H1 (cell line): ENCODE data around the gene CDKL1. TPM values are rescaled to one million over a fixed set of nuclear protein-coding genes. Genes with fewer than 3 reads are reported as not detected.

Source experiments
- CTCF ChIA-PET: fragments of 300-600 bp; sonication (Branson Sonifier 250); formaldehyde crosslinking; loops from one replicate; lab custom pipeline; 2021; ENCODE audit not compliant: partially characterized antibody; lab: Charles Lee
- POLR2A ChIA-PET: fragments of 300-600 bp; sonication (Branson Sonifier 250); formaldehyde crosslinking; loops from one replicate; lab custom pipeline; 2021; ENCODE audit warnings: inconsistent platforms; ENCODE audit not compliant: partially characterized antibody; lab: Charles Lee
- DNase-seq, 2 experiments: peaks; one replicate each; pipeline versions ENCODE4 v3.0.0 to v3.0.0-alpha.2; 2010 to 2022; ENCODE audit warnings: low spot score in 2 of 2, low read depth in 1 of 2, mixed read lengths in 1 of 2
- FAIRE-seq: peaks from 2 replicates; lab custom pipeline; 2011; peaks lifted over from hg19 to GRCh38; lab: Jason Lieb, UNC
- H2AFZ ChIP-seq: 2 replicates; pipeline ENCODE4 v1.8.1; 2012; ENCODE audit warnings: low read length, inconsistent platforms
- H2AK5ac ChIP-seq: 2 replicates; pipeline ENCODE4 v1.6.1; 2013; ENCODE audit warnings: low read depth, low read length
- H2BK120ac ChIP-seq: replicated peaks from 2 replicates; pipeline ENCODE3; 2013; ENCODE audit warnings: low read depth, low read length, inconsistent platforms
- H2BK12ac ChIP-seq: 2 replicates; pipeline ENCODE4 v1.6.1; 2013; ENCODE audit warnings: low read depth, low read length
- H2BK15ac ChIP-seq: 2 replicates; pipeline ENCODE4 v1.6.1; 2013; ENCODE audit warnings: low read length
- H2BK20ac ChIP-seq: 2 replicates; pipeline ENCODE4 v1.6.1; 2013; ENCODE audit warnings: low read length
- H2BK5ac ChIP-seq: 2 replicates; pipeline ENCODE4 v1.6.1; 2013; ENCODE audit warnings: low read depth, low read length
- H3K14ac ChIP-seq: 2 replicates; pipeline ENCODE4 v1.6.1; 2013; ENCODE audit warnings: inconsistent platforms; ENCODE audit not compliant: insufficient read length
- H3K18ac ChIP-seq: 2 replicates; pipeline ENCODE4 v1.6.1; 2013; ENCODE audit warnings: low read length; ENCODE audit errors: extremely low read depth
- H3K23ac ChIP-seq: 2 replicates; pipeline ENCODE4 v1.6.1; 2013; ENCODE audit warnings: inconsistent platforms; ENCODE audit not compliant: insufficient read length
- H3K23me2 ChIP-seq: 2 replicates; pipeline ENCODE4 v1.6.1; 2013; ENCODE audit warnings: low read depth, low read length
- H3K27ac ChIP-seq: 2 replicates; pipeline ENCODE4 v1.6.1; 2011; ENCODE audit warnings: low read depth, low read length, inconsistent platforms
- H3K27me3 ChIP-seq, 4 experiments: replicated peaks in 1 of 4; 1 replicate in 1 of 4; 2 replicates in 3 of 4; pipeline versions ENCODE4 v1.6.1 to v1.8.1; 2011 to 2013; ENCODE audit warnings: low read length in 3 of 4, mild to moderate bottlenecking in 3 of 4, inconsistent platforms in 2 of 4, mixed read lengths in 2 of 4, moderate library complexity in 1 of 4; ENCODE audit not compliant: control insufficient read depth in 3 of 4, insufficient read depth in 3 of 4; ENCODE audit errors: extremely low read depth in 1 of 4
- H3K36me3 ChIP-seq, 4 experiments: 2 replicates each; pipeline versions ENCODE4 v1.6.1 to v1.8.1; 2011 to 2013; ENCODE audit warnings: mild to moderate bottlenecking in 4 of 4, low read length in 3 of 4, moderate library complexity in 2 of 4, control low read depth in 1 of 4, inconsistent platforms in 1 of 4; ENCODE audit not compliant: insufficient read depth in 4 of 4, control insufficient read depth in 2 of 4
- H3K4ac ChIP-seq: replicated peaks from 2 replicates; pipeline ENCODE3; 2013; ENCODE audit warnings: low read length, low read depth, mixed read lengths, inconsistent platforms; ENCODE audit not compliant: insufficient read length
- H3K4me1 ChIP-seq, 4 experiments: replicated peaks in 1 of 4; 1 replicate in 1 of 4; 2 replicates in 3 of 4; pipeline versions ENCODE4 v1.6.1 to v1.8.1; 2011 to 2013; ENCODE audit warnings: low read length in 3 of 4, inconsistent platforms in 2 of 4, mixed read lengths in 1 of 4; ENCODE audit not compliant: insufficient read depth in 4 of 4, control insufficient read depth in 3 of 4
- H3K4me2 ChIP-seq, 2 experiments: 2 replicates each; pipeline versions ENCODE4 v1.6.1 to v1.8.1; 2011 to 2013; ENCODE audit warnings: low read depth in 2 of 2, low read length in 2 of 2, control low read depth in 1 of 2, inconsistent platforms in 1 of 2, mild to moderate bottlenecking in 1 of 2; ENCODE audit not compliant: insufficient read depth in 1 of 2
- H3K4me3 ChIP-seq, 4 experiments: fragments of 200-600, 300-600 bp in 1 of 4; sonication (generic), shearing (Covaris generic), sonication (Bioruptor Twin) in 1 of 4; 2 replicates each; pipeline versions ENCODE4 v1.5.1 to v1.8.1; 2011 to 2016; ENCODE audit warnings: low read length in 4 of 4, low read depth in 3 of 4, control low read depth in 2 of 4, inconsistent platforms in 2 of 4, mild to moderate bottlenecking in 2 of 4, mixed read lengths in 1 of 4, moderate library complexity in 1 of 4; ENCODE audit not compliant: insufficient read depth in 2 of 4; ENCODE audit errors: extremely low read depth in 1 of 4
- H3K56ac ChIP-seq: replicated peaks from 2 replicates; pipeline ENCODE3; 2013; ENCODE audit warnings: low read depth, mild to moderate bottlenecking, mixed read lengths, low read length, inconsistent platforms; ENCODE audit not compliant: insufficient read length
- H3K79me1 ChIP-seq: 2 replicates; pipeline ENCODE4 v1.6.1; 2013; ENCODE audit warnings: low read depth, low read length, control low read depth
- H3K79me2 ChIP-seq, 2 experiments: 2 replicates each; pipeline versions ENCODE4 v1.6.1 to v1.8.1; 2012 to 2013; ENCODE audit warnings: low read length in 2 of 2, mild to moderate bottlenecking in 2 of 2, inconsistent platforms in 1 of 2; ENCODE audit not compliant: insufficient read depth in 2 of 2, control insufficient read depth in 1 of 2
- H3K9ac ChIP-seq, 4 experiments: replicated peaks in 1 of 4; 1 replicate in 1 of 4; 2 replicates in 3 of 4; pipeline versions ENCODE4 v1.6.1 to v1.8.1; 2011 to 2013; ENCODE audit warnings: low read depth in 3 of 4, low read length in 3 of 4, control low read depth in 2 of 4, mild to moderate bottlenecking in 2 of 4, moderate library complexity in 2 of 4, inconsistent platforms in 1 of 4; ENCODE audit errors: extremely low read depth in 1 of 4
- H3K9me3 ChIP-seq, 2 experiments: 2 replicates each; pipeline versions ENCODE4 v1.6.1 to v1.8.1; 2012 to 2013; ENCODE audit warnings: mild to moderate bottlenecking in 2 of 2, moderate library complexity in 2 of 2, control low read depth in 1 of 2, inconsistent platforms in 1 of 2, low read depth in 1 of 2, low read length in 1 of 2, mixed read lengths in 1 of 2; ENCODE audit not compliant: insufficient read depth in 2 of 2
- H4K20me1 ChIP-seq, 2 experiments: replicated peaks in 1 of 2; 2 replicates each; pipeline versions ENCODE3 to v1.8.1; 2011 to 2013; ENCODE audit warnings: inconsistent platforms in 2 of 2, low read length in 2 of 2, mild to moderate bottlenecking in 1 of 2; ENCODE audit not compliant: insufficient read depth in 2 of 2, control insufficient read depth in 1 of 2
- H4K5ac ChIP-seq: 2 replicates; pipeline ENCODE4 v1.6.1; 2013; ENCODE audit warnings: low read length, low read depth, mixed read lengths, inconsistent platforms; ENCODE audit not compliant: insufficient read length
- H4K8ac ChIP-seq: 2 replicates; pipeline ENCODE4 v1.8.0; 2013; ENCODE audit warnings: mild to moderate bottlenecking, moderate library complexity, low read length, inconsistent platforms; ENCODE audit not compliant: insufficient read depth; ENCODE audit errors: extremely low read depth
- H4K91ac ChIP-seq: replicated peaks from 2 replicates; pipeline ENCODE3; 2013; ENCODE audit warnings: low read length, mixed read lengths, inconsistent platforms; ENCODE audit not compliant: insufficient read length
- EZH2 ChIP-seq: fragments of 200-600 bp; sonication (generic); IDR thresholded peaks from 2 replicates; pipeline ENCODE4 v1.7.1; 2012; ENCODE audit warnings: low read depth, mild to moderate bottlenecking, moderate library complexity, low read length, inconsistent platforms; ENCODE audit not compliant: severe bottlenecking
- RAD21 ChIP-seq, 2 experiments: IDR thresholded peaks in 1 of 2; conservative IDR thresholded peaks in 1 of 2; 2 replicates each; pipeline ENCODE4 v1.6.1; 2011; ENCODE audit warnings: low read depth in 2 of 2, low read length in 2 of 2, improper control_type of control experiment in 1 of 2, inconsistent platforms in 1 of 2, mild to moderate bottlenecking in 1 of 2, moderate library complexity in 1 of 2
- RXRA ChIP-seq: IDR thresholded peaks from 2 replicates; pipeline ENCODE4 v1.6.1; 2011; ENCODE audit warnings: low read depth, mild to moderate bottlenecking, low read length, moderate library complexity; ENCODE audit not compliant: insufficient read depth
- TAF1 ChIP-seq: IDR thresholded peaks from 2 replicates; pipeline ENCODE4 v1.6.1; 2011; ENCODE audit warnings: mild to moderate bottlenecking, low read depth, low read length
- TAF7 ChIP-seq: optimal IDR thresholded peaks from 2 replicates; pipeline ENCODE3; 2011; ENCODE audit warnings: low read depth, mild to moderate bottlenecking, inconsistent platforms, low read length, moderate library complexity, borderline replicate concordance
- whole genome bisulfite sequencing, 2 experiments: shearing (Covaris generic) in 1 of 2; methylation state at CpG; one replicate each; pipeline versions ENCODE4 v1.1.6 to v1.1.7; 2013 to 2015; ENCODE audit warnings: low lambda C conversion rate in 2 of 2, mixed read lengths in 2 of 2, inconsistent platforms in 1 of 2, low coverage in 1 of 2, missing lambda C conversion rate in 1 of 2; ENCODE audit not compliant: insufficient replicate concordance in 2 of 2, insufficient coverage in 1 of 2, insufficient read length in 1 of 2; ENCODE audit errors: extremely low coverage in 1 of 2, missing lambda C conversion rate in 1 of 2; 5-methylcytosine and 5-hydroxymethylcytosine counted together
- polyA plus RNA-seq, 7 experiments: library from polyadenylated mRNA; depleted of rRNA in 3 of 7; stranded (reverse) in 5 of 7; unstranded in 2 of 7; fragments of >200 nt in 5 of 7; fragments of 200-250 nt in 2 of 7; gene quantifications; 1 replicate in 5 of 7; 2 replicates in 1 of 7; 4 replicates in 1 of 7; pipeline versions ENCODE4 v1.2.1 to v1.2.3, GENCODE V29; 2011 to 2013; ENCODE audit warnings: missing spikeins in 2 of 7, mixed read lengths in 2 of 7
- total RNA-seq: library from RNA; stranded (reverse); fragmentation: NEBNext Ultra II Directional; extraction: Animal tissue kit (Norgen Biotek cat#: 25700); gene quantifications from 2 replicates; pipeline ENCODE4 v1.2.1, GENCODE V29; 2021
- TF ChIP-seq, protein P1 (sequence below), 3 experiments: IDR thresholded peaks; 1 replicate in 2 of 3; 2 replicates in 1 of 3; pipeline versions ENCODE4 v1.5.1 to v1.6.1; 2011; ENCODE audit warnings: low read length in 3 of 3, mild to moderate bottlenecking in 3 of 3, inconsistent platforms in 2 of 3, low read depth in 1 of 3, moderate library complexity in 1 of 3; ENCODE audit not compliant: insufficient read depth in 1 of 3; ENCODE audit errors: control extremely low read depth in 1 of 3

Gene CDKL1
- total and polyA plus RNA-seq, 2 of the 8 experiments (the other 6 are each of a cell fraction or from before 2014, with no cell fraction given) = 1.2 to 2.2 TPM

DNA sequence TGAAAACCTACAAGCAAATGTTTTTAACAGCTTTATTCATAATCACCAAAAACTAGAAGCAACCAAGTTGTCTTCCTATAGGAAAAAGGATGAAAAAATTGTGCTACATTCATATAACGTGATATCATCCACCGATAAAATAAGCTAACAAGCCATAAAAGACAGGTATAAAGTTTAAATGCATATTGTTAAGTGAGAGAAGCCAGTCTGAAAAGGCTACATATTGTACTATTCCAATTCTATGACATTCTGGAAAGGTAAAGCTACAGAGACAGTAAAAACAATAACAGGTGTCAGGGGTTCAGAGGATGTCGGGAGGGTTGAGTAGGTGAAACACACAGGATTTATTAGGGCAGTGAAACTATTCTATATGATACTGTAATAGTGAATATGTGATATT lies 22.7 kb downstream of the CDKL1 start:
- Histone ChIP-seq H3K4me2 (no peak overlapping the region), H3K56ac (no peak overlapping the region), H2BK5ac (no peak overlapping the region), H4K20me1 (no peaks in the 10 kb centered on the region), H3K4me1 (no peaks in the 10 kb centered on the region; a peak in 1 of 7 replicates), H3K27me3 (no peaks in the 10 kb centered on the region), H3K23me2 (no peaks in the 10 kb centered on the region), H3K36me3 (no peaks in the 10 kb centered on the region), H3K9me3 (no peaks in the 10 kb centered on the region), H4K5ac (no peak overlapping the region), H2BK120ac (no peak overlapping the region), H3K9ac (no peak overlapping the region), H2BK12ac (no peak overlapping the region), H2BK20ac (no peak overlapping the region), H4K8ac (no peak overlapping the region), H3K23ac (no peak overlapping the region), H3K27ac (no peak overlapping the region), H3K79me1 (no peaks in the 10 kb centered on the region), H2AFZ (no peak overlapping the region), H3K18ac (no peak overlapping the region), H3K79me2 (no peaks in the 10 kb centered on the region), H3K4me3 (no peak overlapping the region), H4K91ac (no peak overlapping the region), H3K14ac (no peak overlapping the region), H2BK15ac (no peak overlapping the region), H2AK5ac (no peak overlapping the region), H3K4ac (no peak overlapping the region)
- WGBS, 2 experiments = 88% methylated on average over 3 of the region's 3 CpGs; no CpG with 5 or more reads in 1 of the 2 experiments
- FAIRE-seq (no peak), DNase-seq (no peak)
- ChIA-PET CTCF (interaction anchor here (0.7 to 1.1 kb wide), 3 partner anchors 11 to 16 kb away, joined by 3 read pairs; no protein-coding TSS in a partner anchor), POLR2A (no interaction called here)
- TF ChIP-seq TAF1 (no peak), TAF7 (no peak), EZH2 (no peak), RAD21 (IDR thresholded peaks at IDR 0.05 in 1 of 2, conservative IDR thresholded peaks at IDR 0.05 in 1 of 2; ENCODE audit: low read depth in 2 of 2, low read length in 2 of 2) (no peak), RXRA (no peak)
- TF ChIP-seq, protein P1, sequence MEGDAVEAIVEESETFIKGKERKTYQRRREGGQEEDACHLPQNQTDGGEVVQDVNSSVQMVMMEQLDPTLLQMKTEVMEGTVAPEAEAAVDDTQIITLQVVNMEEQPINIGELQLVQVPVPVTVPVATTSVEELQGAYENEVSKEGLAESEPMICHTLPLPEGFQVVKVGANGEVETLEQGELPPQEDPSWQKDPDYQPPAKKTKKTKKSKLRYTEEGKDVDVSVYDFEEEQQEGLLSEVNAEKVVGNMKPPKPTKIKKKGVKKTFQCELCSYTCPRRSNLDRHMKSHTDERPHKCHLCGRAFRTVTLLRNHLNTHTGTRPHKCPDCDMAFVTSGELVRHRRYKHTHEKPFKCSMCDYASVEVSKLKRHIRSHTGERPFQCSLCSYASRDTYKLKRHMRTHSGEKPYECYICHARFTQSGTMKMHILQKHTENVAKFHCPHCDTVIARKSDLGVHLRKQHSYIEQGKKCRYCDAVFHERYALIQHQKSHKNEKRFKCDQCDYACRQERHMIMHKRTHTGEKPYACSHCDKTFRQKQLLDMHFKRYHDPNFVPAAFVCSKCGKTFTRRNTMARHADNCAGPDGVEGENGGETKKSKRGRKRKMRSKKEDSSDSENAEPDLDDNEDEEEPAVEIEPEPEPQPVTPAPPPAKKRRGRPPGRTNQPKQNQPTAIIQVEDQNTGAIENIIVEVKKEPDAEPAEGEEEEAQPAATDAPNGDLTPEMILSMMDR (IDR thresholded peaks at IDR 0.05; ENCODE audit: control extremely low read depth in 1 of 3, insufficient read depth in 1 of 3, low read depth in 1 of 3, low read length in 3 of 3) = no peak
